K562 (cell line): ENCODE data around the gene TCHP.

ENCODE experiments used
- CREB1 ChIP-seq, 2 experiments: sonication (generic) in 1 of 2; formaldehyde crosslinking in 1 of 2; IDR thresholded peaks; 2 replicates each; pipeline versions ENCODE4 v1.6.1 to v1.8.0; 2012 to 2022; ENCODE audit warnings: inconsistent platforms in 1 of 2, mild to moderate bottlenecking in 1 of 2, missing genetic modification reagents in 1 of 2, moderate library complexity in 1 of 2
- EGR1 ChIP-seq: fragments of 450-650 bp; conservative IDR thresholded peaks from 2 replicates; pipeline ENCODE4 v1.6.1; 2017; ENCODE audit warnings: mild to moderate bottlenecking
- TF ChIP-seq, protein P1 (sequence below), 3 experiments: IDR thresholded peaks in 2 of 3; conservative IDR thresholded peaks in 1 of 3; 2 replicates each; pipeline ENCODE4 v1.5.1; 2011 to 2012; ENCODE audit warnings: low read length in 3 of 3, mild to moderate bottlenecking in 3 of 3, control low read depth in 2 of 3, improper control_type of control experiment in 1 of 3, inconsistent platforms in 1 of 3, low read depth in 1 of 3, mixed read lengths in 1 of 3, moderate library complexity in 1 of 3; ENCODE audit not compliant: insufficient read depth in 2 of 3

DNA sequence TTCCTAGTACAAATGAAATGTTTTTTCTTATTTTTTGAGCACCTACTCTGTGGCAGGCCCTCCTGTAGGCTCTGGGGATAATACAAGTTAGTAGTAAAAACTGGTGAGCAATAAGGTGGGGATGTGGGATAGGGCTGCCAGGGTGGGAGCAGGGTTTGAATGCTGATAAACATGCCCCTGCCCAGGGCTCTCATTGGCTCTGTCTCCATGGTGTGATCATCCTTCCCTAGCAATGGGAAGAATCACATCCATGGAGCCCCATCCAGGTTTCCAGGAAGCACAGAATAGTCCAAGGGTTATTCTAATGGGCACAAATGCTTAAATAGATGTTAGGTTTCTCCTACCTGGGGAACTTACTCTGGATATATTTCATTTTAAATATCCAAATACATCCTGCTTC lies 50.6 kb downstream of the TCHP start:
- TF ChIP-seq, protein P1, sequence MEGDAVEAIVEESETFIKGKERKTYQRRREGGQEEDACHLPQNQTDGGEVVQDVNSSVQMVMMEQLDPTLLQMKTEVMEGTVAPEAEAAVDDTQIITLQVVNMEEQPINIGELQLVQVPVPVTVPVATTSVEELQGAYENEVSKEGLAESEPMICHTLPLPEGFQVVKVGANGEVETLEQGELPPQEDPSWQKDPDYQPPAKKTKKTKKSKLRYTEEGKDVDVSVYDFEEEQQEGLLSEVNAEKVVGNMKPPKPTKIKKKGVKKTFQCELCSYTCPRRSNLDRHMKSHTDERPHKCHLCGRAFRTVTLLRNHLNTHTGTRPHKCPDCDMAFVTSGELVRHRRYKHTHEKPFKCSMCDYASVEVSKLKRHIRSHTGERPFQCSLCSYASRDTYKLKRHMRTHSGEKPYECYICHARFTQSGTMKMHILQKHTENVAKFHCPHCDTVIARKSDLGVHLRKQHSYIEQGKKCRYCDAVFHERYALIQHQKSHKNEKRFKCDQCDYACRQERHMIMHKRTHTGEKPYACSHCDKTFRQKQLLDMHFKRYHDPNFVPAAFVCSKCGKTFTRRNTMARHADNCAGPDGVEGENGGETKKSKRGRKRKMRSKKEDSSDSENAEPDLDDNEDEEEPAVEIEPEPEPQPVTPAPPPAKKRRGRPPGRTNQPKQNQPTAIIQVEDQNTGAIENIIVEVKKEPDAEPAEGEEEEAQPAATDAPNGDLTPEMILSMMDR (IDR thresholded peaks at IDR 0.05 in 2 of 3, conservative IDR thresholded peaks at IDR 0.05 in 1 of 3; ENCODE audit: insufficient read depth in 2 of 3, low read depth in 1 of 3, low read length in 3 of 3): no peak
- TF ChIP-seq EGR1: no peak
- TF ChIP-seq CREB1 (IDR thresholded peaks at IDR 0.05): no peak
- no peak for TF ChIP-seq CREB1 (CRISPR knock-in tag; IDR thresholded peaks at IDR 0.05)
